Measurements from ENCODE around the gene ELL2.

GRCh38 chr5:95957561-95958203, 4.0 kb downstream of the ELL2 start:
- no peak for TF ChIP-seq POLR2A (IDR thresholded peaks at IDR 0.05)
- TF ChIP-seq, protein P1, sequence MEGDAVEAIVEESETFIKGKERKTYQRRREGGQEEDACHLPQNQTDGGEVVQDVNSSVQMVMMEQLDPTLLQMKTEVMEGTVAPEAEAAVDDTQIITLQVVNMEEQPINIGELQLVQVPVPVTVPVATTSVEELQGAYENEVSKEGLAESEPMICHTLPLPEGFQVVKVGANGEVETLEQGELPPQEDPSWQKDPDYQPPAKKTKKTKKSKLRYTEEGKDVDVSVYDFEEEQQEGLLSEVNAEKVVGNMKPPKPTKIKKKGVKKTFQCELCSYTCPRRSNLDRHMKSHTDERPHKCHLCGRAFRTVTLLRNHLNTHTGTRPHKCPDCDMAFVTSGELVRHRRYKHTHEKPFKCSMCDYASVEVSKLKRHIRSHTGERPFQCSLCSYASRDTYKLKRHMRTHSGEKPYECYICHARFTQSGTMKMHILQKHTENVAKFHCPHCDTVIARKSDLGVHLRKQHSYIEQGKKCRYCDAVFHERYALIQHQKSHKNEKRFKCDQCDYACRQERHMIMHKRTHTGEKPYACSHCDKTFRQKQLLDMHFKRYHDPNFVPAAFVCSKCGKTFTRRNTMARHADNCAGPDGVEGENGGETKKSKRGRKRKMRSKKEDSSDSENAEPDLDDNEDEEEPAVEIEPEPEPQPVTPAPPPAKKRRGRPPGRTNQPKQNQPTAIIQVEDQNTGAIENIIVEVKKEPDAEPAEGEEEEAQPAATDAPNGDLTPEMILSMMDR (IDR thresholded peaks at IDR 0.05) = no peak
- no peak for TF ChIP-seq EP300 (IDR thresholded peaks at IDR 0.05; ENCODE audit: low read depth)
